HUES48 (cell line): ENCODE results near the gene B3GAT1.
A peak's percentile ranks its signal among the peaks of the same experiment; 100 is the strongest.
"Not testable (repeated sequence)": the region's sequence is repeated elsewhere in the genome, so short reads cannot be mapped to it uniquely, and the experiment has no call there.

Source experiments
- H3K27ac ChIP-seq: one replicate; pipeline ENCODE4 v1.7.0; 2013; ENCODE audit warnings: low read depth, low read length, inconsistent platforms
- H3K27me3 ChIP-seq: 2 replicates; pipeline ENCODE4 v1.6.1; 2013; ENCODE audit warnings: mild to moderate bottlenecking, low read length; ENCODE audit not compliant: control insufficient read depth, insufficient read depth
- H3K36me3 ChIP-seq: 2 replicates; pipeline ENCODE4 v1.6.1; 2013; ENCODE audit warnings: low read length; ENCODE audit not compliant: control insufficient read depth, insufficient read depth
- H3K4me1 ChIP-seq: 2 replicates; pipeline ENCODE4 v1.6.1; 2013; ENCODE audit warnings: mild to moderate bottlenecking, low read length; ENCODE audit not compliant: control insufficient read depth, insufficient read depth
- H3K4me3 ChIP-seq: 2 replicates; pipeline ENCODE4 v1.5.1; 2013; ENCODE audit warnings: mild to moderate bottlenecking, low read depth, low read length
- H3K9ac ChIP-seq: 2 replicates; pipeline ENCODE4 v1.6.1; 2013; ENCODE audit warnings: mild to moderate bottlenecking, low read depth, low read length, moderate library complexity
- H3K9me3 ChIP-seq: 2 replicates; pipeline ENCODE4 v1.6.1; 2013; ENCODE audit warnings: low read length; ENCODE audit not compliant: control insufficient read depth, insufficient read depth

Gene B3GAT1

GRCh38 chr11:134412203-134413042 lies at the start of gene B3GAT1:
B3GAT1 (minus strand) TSS chr11:134412242; CDS start chr11:134387659, 24,583 bp downstream.
- Histone ChIP-seq H3K9ac (no peak within 1 kb of the TSS), H3K9me3 (no peaks in the 10 kb centered on the region), H3K27ac (peak within 1 kb of the TSS; percentile 64), H3K27me3 (peaks cover 40% of the 10 kb centered on the region), H3K36me3 (no peaks in the 10 kb centered on the region), H3K4me1 (peaks cover 47% of the 10 kb centered on the region), H3K4me3 (peak within 1 kb of the TSS; percentile 82)

DNA sequence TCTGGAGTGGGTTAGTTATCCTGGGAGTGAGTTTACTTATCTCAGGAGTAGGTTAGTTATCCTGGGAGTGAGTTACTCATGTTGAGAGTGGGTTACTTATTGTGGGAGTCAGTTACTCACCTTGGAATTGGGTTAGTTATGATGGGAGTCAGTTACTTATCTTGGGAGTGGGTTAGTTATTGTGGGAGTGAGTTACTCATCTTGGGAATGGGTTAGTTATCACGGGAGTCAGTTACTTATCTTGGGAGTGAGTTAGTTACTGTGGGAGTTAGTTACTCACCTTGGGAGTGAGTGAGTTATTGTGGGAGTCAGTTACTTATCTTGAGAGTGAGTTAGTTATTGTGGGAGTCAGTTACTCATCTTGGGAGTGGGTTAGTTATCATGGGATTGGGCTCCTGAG lies 49.6 kb upstream of the B3GAT1 start:
- Histone ChIP-seq H3K27ac (no peak overlapping the region), H3K4me1 (peaks cover 15% of the 10 kb centered on the region; the same call in 1 of the 2 replicates), H3K9me3 (no peaks in the 10 kb centered on the region), H3K36me3 (no peaks in the 10 kb centered on the region), H3K27me3 (0 out of 2 replicates have a peak, but pooled peaks cover 6% of the 10 kb centered on the region), H3K4me3 (no peak overlapping the region), H3K9ac (no peak overlapping the region)

GRCh38 chr11:134460881-134461280 lies 48.8 kb upstream of the B3GAT1 start:
- H3K27ac ChIP-seq: no peak overlapping the region
- no peaks in the 10 kb centered on the region for H3K27me3 ChIP-seq
- peaks cover 11% of the 10 kb centered on the region; the same call in 1 of the 2 replicates for H3K4me1 ChIP-seq
- no peaks in the 10 kb centered on the region for H3K36me3 ChIP-seq
- H3K4me3 ChIP-seq: no peak overlapping the region
- no peaks in the 10 kb centered on the region for H3K9me3 ChIP-seq
- no peak overlapping the region for H3K9ac ChIP-seq

GRCh38 chr11:134460062-134460561 lies 48.1 kb upstream of the B3GAT1 start:
- Histone ChIP-seq H3K9ac (no peak overlapping the region), H3K36me3 (no peaks in the 10 kb centered on the region), H3K9me3 (no peaks in the 10 kb centered on the region), H3K4me3 (no peak overlapping the region), H3K27me3 (no peaks in the 10 kb centered on the region), H3K4me1 (peaks cover 9% of the 10 kb centered on the region; the same call in 1 of the 2 replicates), H3K27ac (no peak overlapping the region)

DNA sequence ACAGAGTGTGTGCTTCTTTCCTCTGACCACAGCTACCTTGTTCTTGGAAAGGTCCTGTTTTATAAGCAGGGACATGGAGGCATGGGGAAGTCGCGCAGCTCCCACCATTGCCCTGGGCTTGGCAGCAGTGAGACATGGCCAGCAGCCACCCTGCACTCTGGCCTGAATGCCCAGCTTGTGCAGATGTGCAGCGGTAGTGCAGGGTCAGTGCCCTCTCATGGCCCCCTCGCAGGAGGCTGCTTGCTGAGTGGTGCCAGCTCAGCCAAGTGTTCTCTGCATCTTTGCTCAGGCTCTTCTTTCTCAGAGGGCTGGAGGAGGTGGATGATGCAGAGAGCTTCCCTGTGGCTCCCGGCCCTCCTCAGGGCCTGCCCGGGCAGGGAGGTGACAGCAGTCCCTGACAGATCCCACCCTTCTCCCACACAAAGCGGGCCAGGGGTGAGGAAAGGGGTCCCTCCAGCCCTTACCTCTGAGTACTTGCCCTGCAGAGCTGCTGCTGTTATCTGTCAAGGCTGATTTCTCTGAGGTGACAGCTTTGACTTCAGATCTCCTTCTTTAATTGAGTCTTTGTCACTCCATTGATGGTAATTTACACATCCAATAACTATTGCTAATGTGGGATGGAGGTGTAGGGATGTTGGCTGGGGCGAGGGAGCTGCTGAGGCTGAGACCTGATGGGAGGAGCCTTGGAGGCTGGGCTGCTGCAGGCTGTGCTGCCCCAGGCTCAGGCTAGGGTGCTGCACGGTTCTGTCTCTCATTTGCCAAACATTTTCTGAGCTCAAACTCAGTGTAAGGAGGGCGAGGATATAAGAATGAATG lies 47.4 kb upstream of the B3GAT1 start:
- Histone ChIP-seq H3K27me3 (no peaks in the 10 kb centered on the region), H3K36me3 (no peaks in the 10 kb centered on the region), H3K9me3 (no peaks in the 10 kb centered on the region), H3K27ac (no peak overlapping the region), H3K4me1 (peaks cover 9% of the 10 kb centered on the region; the same call in 1 of the 2 replicates), H3K4me3 (no peak overlapping the region), H3K9ac (no peak overlapping the region)

DNA sequence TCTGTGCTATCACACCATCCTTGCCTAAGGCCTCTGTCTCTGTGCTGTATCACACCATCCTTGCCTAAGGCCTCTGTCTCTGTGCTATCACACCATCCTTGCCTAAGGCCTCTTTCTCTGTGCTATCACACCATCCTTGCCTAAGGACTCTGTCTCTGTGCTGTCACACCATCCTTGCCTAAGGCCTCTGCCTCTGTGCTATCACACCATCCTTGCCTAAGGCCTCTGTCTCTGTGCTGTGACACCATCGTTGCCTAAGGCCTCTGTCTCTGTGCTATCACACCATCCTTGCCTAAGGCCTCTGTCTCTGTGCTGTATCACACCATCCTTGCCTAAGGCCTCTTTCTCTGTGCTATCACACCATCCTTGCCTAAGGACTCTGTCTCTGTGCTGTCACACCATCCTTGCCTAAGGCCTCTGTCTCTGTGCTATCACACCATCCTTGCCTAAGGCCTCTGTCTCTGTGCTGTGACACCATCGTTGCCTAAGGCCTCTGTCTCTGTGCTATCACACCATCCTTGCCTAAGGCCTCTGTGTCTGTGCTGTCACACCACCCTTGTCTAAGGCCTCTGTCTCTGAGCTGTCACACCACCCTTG lies 45.5 kb upstream of the B3GAT1 start:
- H3K9ac ChIP-seq, H3K9me3 ChIP-seq, H3K4me1 ChIP-seq, H3K4me3 ChIP-seq, H3K36me3 ChIP-seq, H3K27ac ChIP-seq, H3K27me3 ChIP-seq: not testable (repeated sequence)

DNA sequence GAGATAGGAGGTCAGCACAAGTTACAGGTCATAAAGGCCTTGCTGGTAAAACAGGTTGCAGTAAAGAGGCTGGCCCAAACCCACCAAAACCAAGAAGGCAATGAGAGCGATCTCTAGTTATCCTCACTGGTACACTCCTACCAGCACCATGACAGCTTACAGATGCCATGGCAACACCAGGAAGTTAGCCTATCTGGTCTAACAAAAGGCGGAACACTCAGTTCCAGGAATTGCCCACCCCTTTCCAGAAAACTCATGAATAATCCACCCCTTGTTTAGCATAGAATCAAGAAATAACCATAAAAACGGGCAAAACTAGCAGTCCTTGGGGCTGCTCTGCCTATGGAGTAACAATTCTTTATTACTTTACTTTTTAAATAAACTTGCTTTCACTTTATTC lies 43.5 kb upstream of the B3GAT1 start:
- Histone ChIP-seq H3K4me1 (no peaks in the 10 kb centered on the region), H3K36me3 (no peaks in the 10 kb centered on the region), H3K27me3 (no peaks in the 10 kb centered on the region), H3K9me3 (no peaks in the 10 kb centered on the region), H3K9ac (no peak overlapping the region), H3K27ac (no peak overlapping the region), H3K4me3 (no peak overlapping the region)

- Histone ChIP-seq H3K4me3 (no peak overlapping the region), H3K27ac (no peak overlapping the region), H3K9ac (no peak overlapping the region)
Observed at GRCh38 chr11:134454146-134454690, 42.2 kb upstream of the B3GAT1 start.

DNA sequence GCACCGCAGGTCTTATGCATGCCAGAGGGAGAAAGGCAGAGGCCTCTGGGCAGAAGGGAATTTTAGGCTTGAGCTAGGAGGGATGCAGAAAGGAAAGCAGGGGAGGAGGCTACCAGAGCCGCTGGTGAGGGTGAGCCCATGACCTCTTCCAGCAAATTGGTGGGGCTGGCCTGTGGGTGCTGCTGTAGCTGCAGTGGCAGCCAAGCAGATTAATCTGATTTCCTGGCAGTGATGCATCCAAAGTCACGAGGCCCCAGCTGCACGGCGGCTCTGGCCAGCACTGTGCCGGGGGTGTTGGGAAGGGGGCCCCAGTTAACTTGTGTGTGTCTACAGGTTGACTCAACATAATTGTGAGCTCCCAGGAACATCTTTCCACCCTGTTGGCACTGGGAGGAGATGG lies 41.4 kb upstream of the B3GAT1 start:
- no peak overlapping the region for H3K9ac ChIP-seq
- no peaks in the 10 kb centered on the region for H3K4me1 ChIP-seq
- H3K27ac ChIP-seq: no peak overlapping the region
- no peaks in the 10 kb centered on the region for H3K36me3 ChIP-seq
- no peaks in the 10 kb centered on the region for H3K9me3 ChIP-seq
- no peaks in the 10 kb centered on the region for H3K27me3 ChIP-seq
- H3K4me3 ChIP-seq: no peak overlapping the region

More at GRCh38 chr11:134454146-134454690, 42.2 kb upstream of the B3GAT1 start:
- no peaks in the 10 kb centered on the region for H3K4me1 ChIP-seq
- no peaks in the 10 kb centered on the region for H3K36me3 ChIP-seq
- H3K27me3 ChIP-seq: no peaks in the 10 kb centered on the region
- no peaks in the 10 kb centered on the region for H3K9me3 ChIP-seq

- Histone ChIP-seq H3K36me3 (no peaks in the 10 kb centered on the region), H3K4me3 (no peak overlapping the region), H3K9me3 (no peaks in the 10 kb centered on the region), H3K4me1 (no peaks in the 10 kb centered on the region), H3K27me3 (no peaks in the 10 kb centered on the region), H3K9ac (no peak overlapping the region), H3K27ac (no peak overlapping the region)
Observed at GRCh38 chr11:134452838-134453155, 40.8 kb upstream of the B3GAT1 start.
